NCI-H2107 treated with DMSO at 0.1 percent for 48 hours (cell line): Measurements from ENCODE around the gene RNF183.

Experiments
- DNase-seq: peaks from one replicate; lab custom pipeline; 2025; ENCODE audit not compliant: unreplicated experiment; lab: John Stamatoyannopoulos, UW

The RNF183 gene

GRCh38 chr9:113302792-113303418, at the start of gene RNF183:
RNF183 (minus strand) TSS chr9:113303376; CDS start chr9:113298184, 5,192 bp downstream.
- DNase-seq = no peak

GRCh38 chr9:113352411-113352810, 49.2 kb upstream of the RNF183 start:
- no peak for DNase-seq

- DNase-seq = no peak
Observed at GRCh38 chr9:113352006-113352405, 48.8 kb upstream of the RNF183 start.

GRCh38 chr9:113350937-113351336, 47.8 kb upstream of the RNF183 start:
- no peak for DNase-seq

- peak; percentile 35 for DNase-seq
Observed at GRCh38 chr9:113350107-113350661, 47.0 kb upstream of the RNF183 start.

GRCh38 chr9:113349445-113350094, 46.4 kb upstream of the RNF183 start, which contains the start of gene BSPRY:
BSPRY (plus strand) TSS chr9:113349541; CDS start chr9:113349580, 39 bp downstream.
- no peak for DNase-seq

- peak; percentile 16 for DNase-seq
Observed at GRCh38 chr9:113349066-113349444, 45.9 kb upstream of the RNF183 start.

- no peak for DNase-seq
Observed at GRCh38 chr9:113348437-113348836, 45.3 kb upstream of the RNF183 start.

GRCh38 chr9:113345671-113346070, 42.5 kb upstream of the RNF183 start:
- no peak for DNase-seq

GRCh38 chr9:113345190-113345589, 42.0 kb upstream of the RNF183 start:
- DNase-seq = no peak

- peak; percentile 88 for DNase-seq
Observed at GRCh38 chr9:113343732-113344231, 40.6 kb upstream of the RNF183 start.

- no peak for DNase-seq
Observed at GRCh38 chr9:113341712-113342410, 38.7 kb upstream of the RNF183 start.

- DNase-seq = peak; percentile 41
Observed at GRCh38 chr9:113340011-113340699, 37.0 kb upstream of the RNF183 start, which contains the start of gene WDR31. WDR31 (minus strand) TSS chr9:113340275; CDS start chr9:113332022, 8,253 bp downstream.

- DNase-seq = no peak
Observed at GRCh38 chr9:113337714-113338113, 34.5 kb upstream of the RNF183 start.

GRCh38 chr9:113331780-113332179, 28.6 kb upstream of the RNF183 start:
- peak; percentile 17 for DNase-seq

GRCh38 chr9:113328045-113328782, 25.0 kb upstream of the RNF183 start:
- no peak for DNase-seq

- DNase-seq = no peak
Observed at GRCh38 chr9:113326230-113326629, 23.1 kb upstream of the RNF183 start.

- no peak for DNase-seq
Observed at GRCh38 chr9:113322671-113323070, 19.5 kb upstream of the RNF183 start.

GRCh38 chr9:113320051-113320450, 16.9 kb upstream of the RNF183 start:
- DNase-seq = no peak

GRCh38 chr9:113319054-113319453, 15.9 kb upstream of the RNF183 start:
- DNase-seq = no peak
